Osteocyte (in vitro differentiated cells): ENCODE measurements around the gene PRLR. TPM values are rescaled to one million over a fixed set of nuclear protein-coding genes. Genes with fewer than 3 reads are reported as not detected.

Source experiments
- DNase-seq: peaks from one replicate; pipeline ENCODE4 v3.0.0; 2021; ENCODE audit warnings: mixed read lengths; ENCODE audit not compliant: unreplicated experiment; ENCODE audit errors: extremely low spot score
- H3K27ac Mint-ChIP-seq: one replicate; pipeline ENCODE4 v1.8.0; 2021; ENCODE audit warnings: mild to moderate bottlenecking, mixed read lengths; ENCODE audit not compliant: unreplicated experiment
- H3K27me3 Mint-ChIP-seq: one replicate; pipeline ENCODE4 v1.8.0; 2021; ENCODE audit warnings: mixed read lengths; ENCODE audit not compliant: unreplicated experiment
- H3K36me3 Mint-ChIP-seq: one replicate; pipeline ENCODE4 v1.8.0; 2021; ENCODE audit warnings: mixed read lengths; ENCODE audit not compliant: unreplicated experiment
- H3K4me1 Mint-ChIP-seq: one replicate; pipeline ENCODE4 v1.8.0; 2021; ENCODE audit warnings: mixed read lengths; ENCODE audit not compliant: unreplicated experiment
- H3K4me3 Mint-ChIP-seq: one replicate; pipeline ENCODE4 v1.8.0; 2021; ENCODE audit warnings: mild to moderate bottlenecking, moderate library complexity, mixed read lengths; ENCODE audit not compliant: unreplicated experiment
- H3K9me3 Mint-ChIP-seq: one replicate; pipeline ENCODE4 v1.8.0; 2021; ENCODE audit warnings: mixed read lengths; ENCODE audit not compliant: unreplicated experiment
- CTCF ChIP-seq: fragments of 200-600 bp; sonication (generic); IDR thresholded peaks from 2 replicates; pipeline ENCODE4 v1.5.0; 2021; ENCODE audit warnings: antibody characterized with exemption, mild to moderate bottlenecking, moderate library complexity
- total RNA-seq: library from RNA; stranded (reverse); gene quantifications from 2 replicates; pipeline ENCODE4 v1.2.1, GENCODE V29; 2021

PRLR gene
- total RNA-seq, 1 donor from 2014 or later: 0.30 TPM

GRCh38 chr5:35141739-35142138, 88.5 kb downstream of the PRLR start:
- Mint-ChIP-seq H3K36me3 (no peaks in the 10 kb centered on the region), H3K4me1 (no peaks in the 10 kb centered on the region), H3K4me3 (no peak overlapping the region), H3K9me3 (no peaks in the 10 kb centered on the region), H3K27me3 (peaks cover 5% of the 10 kb centered on the region), H3K27ac (no peak overlapping the region)
- no peak for DNase-seq
- TF ChIP-seq CTCF: no peak

GRCh38 chr5:35138232-35138631, 92.1 kb downstream of the PRLR start:
- Mint-ChIP-seq H3K27ac (no peak overlapping the region), H3K9me3 (no peaks in the 10 kb centered on the region), H3K36me3 (no peaks in the 10 kb centered on the region), H3K27me3 (no peaks in the 10 kb centered on the region), H3K4me3 (no peak overlapping the region), H3K4me1 (no peaks in the 10 kb centered on the region)
- no peak for DNase-seq
- no peak for TF ChIP-seq CTCF

GRCh38 chr5:35136386-35136785, 93.9 kb downstream of the PRLR start:
- no peaks in the 10 kb centered on the region for H3K36me3 Mint-ChIP-seq
- no peak overlapping the region for H3K27ac Mint-ChIP-seq
- H3K9me3 Mint-ChIP-seq: no peaks in the 10 kb centered on the region
- no peak for TF ChIP-seq CTCF
- no peak overlapping the region for H3K4me3 Mint-ChIP-seq
- DNase-seq: no peak
- no peaks in the 10 kb centered on the region for H3K27me3 Mint-ChIP-seq
- no peaks in the 10 kb centered on the region for H3K4me1 Mint-ChIP-seq

GRCh38 chr5:35135239-35135700, 95.0 kb downstream of the PRLR start:
- Mint-ChIP-seq H3K27me3 (no peaks in the 10 kb centered on the region), H3K36me3 (no peaks in the 10 kb centered on the region), H3K4me1 (no peaks in the 10 kb centered on the region), H3K27ac (no peak overlapping the region), H3K9me3 (no peaks in the 10 kb centered on the region), H3K4me3 (no peak overlapping the region)
- no peak for DNase-seq
- no peak for TF ChIP-seq CTCF

- no peaks in the 10 kb centered on the region for H3K27me3 Mint-ChIP-seq
Observed at GRCh38 chr5:35134278-35135030, 95.8 kb downstream of the PRLR start.

More at GRCh38 chr5:35134278-35135030, 95.8 kb downstream of the PRLR start:
- Mint-ChIP-seq H3K4me3 (no peak overlapping the region), H3K27ac (no peak overlapping the region), H3K4me1 (no peaks in the 10 kb centered on the region), H3K36me3 (no peaks in the 10 kb centered on the region), H3K9me3 (no peaks in the 10 kb centered on the region)
- no peak for DNase-seq
- no peak for TF ChIP-seq CTCF
